Loucy (cell line): ENCODE data around the gene NKX1-1.

ENCODE experiments used
- EZH2phosphoT487 ChIP-seq: fragments of 200-600 bp; IDR thresholded peaks from 2 replicates; pipeline ENCODE4 v1.6.1; 2018; ENCODE audit warnings: antibody characterized with exemption, mild to moderate bottlenecking, moderate library complexity, borderline replicate concordance
- TF ChIP-seq, protein P1 (sequence below): fragments of 200-600 bp; sonication (generic); conservative IDR thresholded peaks from 2 replicates; pipeline ENCODE4 v1.5.1; 2014; ENCODE audit warnings: mild to moderate bottlenecking, antibody characterized with exemption, low read length

DNA sequence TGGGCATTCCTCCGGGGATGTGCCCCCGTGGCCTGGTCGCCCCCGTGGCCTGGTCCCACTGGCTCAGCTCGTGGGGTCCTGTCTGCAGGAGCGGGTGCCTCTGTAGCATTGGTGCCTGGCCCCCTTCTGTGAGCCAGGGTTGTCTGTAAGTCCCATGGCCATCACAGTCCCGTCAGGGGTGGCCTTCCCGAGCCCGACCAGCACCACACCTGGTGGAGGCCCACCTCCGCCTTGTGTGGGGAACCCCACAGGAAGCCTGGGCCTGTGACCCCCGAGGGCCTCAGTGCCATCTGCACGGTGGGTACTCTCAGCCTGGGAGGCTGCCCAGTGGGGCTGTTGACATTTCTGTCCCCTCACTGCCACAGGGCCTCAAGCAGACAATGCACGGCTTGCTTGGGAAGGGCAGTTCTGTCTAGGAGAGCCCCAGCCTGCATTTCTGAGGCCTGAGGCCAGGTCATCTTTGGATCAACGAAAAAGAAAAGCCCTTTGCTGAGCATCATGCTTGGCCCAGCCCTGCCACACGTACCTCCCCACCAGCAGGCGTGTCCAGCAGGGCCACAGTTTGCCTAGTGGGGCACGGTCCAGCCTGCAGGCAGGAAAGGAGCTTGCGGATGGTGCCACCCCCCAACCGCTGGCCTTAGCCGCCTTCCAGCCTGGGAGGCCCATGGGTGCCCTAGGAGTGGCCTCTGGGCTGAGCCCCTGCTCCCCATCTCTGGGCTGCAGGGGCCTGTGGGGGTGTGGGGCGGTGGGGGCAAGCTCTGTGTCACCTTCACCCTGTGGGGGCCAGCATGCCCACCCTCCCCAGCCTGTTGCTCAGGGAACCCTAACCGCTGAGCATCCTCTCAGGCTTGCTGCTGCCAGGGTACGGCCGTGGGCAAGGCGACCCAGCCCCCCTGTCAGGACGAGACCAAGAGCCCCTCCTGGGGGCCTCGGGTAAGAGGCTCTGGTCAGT lies 23.2 kb downstream of the NKX1-1 start:
- TF ChIP-seq, protein P1, sequence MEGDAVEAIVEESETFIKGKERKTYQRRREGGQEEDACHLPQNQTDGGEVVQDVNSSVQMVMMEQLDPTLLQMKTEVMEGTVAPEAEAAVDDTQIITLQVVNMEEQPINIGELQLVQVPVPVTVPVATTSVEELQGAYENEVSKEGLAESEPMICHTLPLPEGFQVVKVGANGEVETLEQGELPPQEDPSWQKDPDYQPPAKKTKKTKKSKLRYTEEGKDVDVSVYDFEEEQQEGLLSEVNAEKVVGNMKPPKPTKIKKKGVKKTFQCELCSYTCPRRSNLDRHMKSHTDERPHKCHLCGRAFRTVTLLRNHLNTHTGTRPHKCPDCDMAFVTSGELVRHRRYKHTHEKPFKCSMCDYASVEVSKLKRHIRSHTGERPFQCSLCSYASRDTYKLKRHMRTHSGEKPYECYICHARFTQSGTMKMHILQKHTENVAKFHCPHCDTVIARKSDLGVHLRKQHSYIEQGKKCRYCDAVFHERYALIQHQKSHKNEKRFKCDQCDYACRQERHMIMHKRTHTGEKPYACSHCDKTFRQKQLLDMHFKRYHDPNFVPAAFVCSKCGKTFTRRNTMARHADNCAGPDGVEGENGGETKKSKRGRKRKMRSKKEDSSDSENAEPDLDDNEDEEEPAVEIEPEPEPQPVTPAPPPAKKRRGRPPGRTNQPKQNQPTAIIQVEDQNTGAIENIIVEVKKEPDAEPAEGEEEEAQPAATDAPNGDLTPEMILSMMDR = no peak
- no peak for TF ChIP-seq EZH2phosphoT487
